Neutrophil (primary cell): Measurements from ENCODE around the gene JDP2.

ENCODE experiments used
- H3K27ac ChIP-seq: fragments of 200-600 bp; sonication (generic); 2 replicates; pipeline ENCODE4 v1.5.1; 2016; ENCODE audit warnings: mild to moderate bottlenecking, moderate library complexity
- H3K27me3 ChIP-seq: fragments of 200-600 bp; sonication (generic); 2 replicates; pipeline ENCODE4 v1.6.0; 2016; ENCODE audit warnings: mild to moderate bottlenecking
- H3K36me3 ChIP-seq: fragments of 200-600 bp; sonication (generic); 2 replicates; pipeline ENCODE4 v1.5.1; 2017
- H3K4me1 ChIP-seq, 2 experiments: fragments of 200-600 bp in 1 of 2; sonication (generic) in 1 of 2; 1 replicate in 1 of 2; 2 replicates in 1 of 2; pipeline versions ENCODE4 v1.5.1 to v1.6.1; 2013 to 2016; ENCODE audit warnings: low read depth in 1 of 2, low read length in 1 of 2, mild to moderate bottlenecking in 1 of 2, moderate library complexity in 1 of 2; ENCODE audit not compliant: control insufficient read depth in 1 of 2, insufficient read depth in 1 of 2
- H3K4me3 ChIP-seq, 2 experiments: fragments of 200-600 bp in 1 of 2; sonication (generic) in 1 of 2; 1 replicate in 1 of 2; 2 replicates in 1 of 2; pipeline ENCODE4 v1.5.1; 2013 to 2016; ENCODE audit warnings: low read depth in 1 of 2, low read length in 1 of 2, mild to moderate bottlenecking in 1 of 2, moderate library complexity in 1 of 2
- H3K9me3 ChIP-seq: fragments of 200-600 bp; sonication (generic); 2 replicates; pipeline ENCODE4 v1.5.1; 2016
- CTCF ChIP-seq: fragments of 200-600 bp; sonication (generic); IDR thresholded peaks from 2 replicates; pipeline ENCODE4 v1.5.1; 2016; ENCODE audit warnings: antibody characterized with exemption

The JDP2 gene

GRCh38 chr14:75442166-75442565, 14.3 kb downstream of the JDP2 start:
- H3K4me3 ChIP-seq: no peak overlapping the region
- H3K27ac ChIP-seq: peak overlapping the region; percentile 71
- H3K36me3 ChIP-seq: peaks cover 76% of the 10 kb centered on the region
- H3K4me1 ChIP-seq: peaks cover 22 to 25% of the 10 kb centered on the region in 2 experiments
- H3K27me3 ChIP-seq: no peaks in the 10 kb centered on the region
- no peak for TF ChIP-seq CTCF
- no peaks in the 10 kb centered on the region for H3K9me3 ChIP-seq

- Histone ChIP-seq H3K9me3 (no peaks in the 10 kb centered on the region), H3K27me3 (no peaks in the 10 kb centered on the region), H3K4me3 (no peak overlapping the region), H3K36me3 (peaks cover 72% of the 10 kb centered on the region), H3K27ac (peak overlapping the region; percentile 71), H3K4me1 (peaks cover 17 to 22% of the 10 kb centered on the region in 2 experiments)
- TF ChIP-seq CTCF: no peak
Observed at GRCh38 chr14:75442642-75443041, 14.8 kb downstream of the JDP2 start.

GRCh38 chr14:75443203-75443969, 15.6 kb downstream of the JDP2 start:
- Histone ChIP-seq H3K27me3 (no peaks in the 10 kb centered on the region), H3K36me3 (peaks cover 67% of the 10 kb centered on the region), H3K4me3 (no peak overlapping the region), H3K9me3 (no peaks in the 10 kb centered on the region), H3K27ac (peak overlapping the region; percentile 71), H3K4me1 (peaks cover 15 to 17% of the 10 kb centered on the region in 2 experiments)
- TF ChIP-seq CTCF: no peak

GRCh38 chr14:75445236-75445635, 17.4 kb downstream of the JDP2 start:
- Histone ChIP-seq H3K27me3 (no peaks in the 10 kb centered on the region), H3K4me3 (no peak overlapping the region), H3K9me3 (no peaks in the 10 kb centered on the region), H3K27ac (peak overlapping the region; percentile 71), H3K36me3 (peaks cover 56% of the 10 kb centered on the region), H3K4me1 (peaks cover 29 to 33% of the 10 kb centered on the region in 2 experiments)
- TF ChIP-seq CTCF: no peak

- Histone ChIP-seq H3K9me3 (no peaks in the 10 kb centered on the region), H3K27ac (peak overlapping the region; percentile 71), H3K4me1 (peaks cover 30 to 36% of the 10 kb centered on the region in 2 experiments), H3K27me3 (no peaks in the 10 kb centered on the region), H3K36me3 (peaks cover 56% of the 10 kb centered on the region), H3K4me3 (no peak overlapping the region)
- TF ChIP-seq CTCF: no peak
Observed at GRCh38 chr14:75445963-75446362, 18.1 kb downstream of the JDP2 start.
